Endothelial cell of coronary artery (primary cell): ENCODE data around the gene CFAP68. TPM values are rescaled to one million over a fixed set of nuclear protein-coding genes. Genes with fewer than 3 reads are reported as not detected.

Experiments used
- total RNA-seq: library from RNA; depleted of rRNA; stranded (reverse); fragments of >200 nt; gene quantifications from 2 replicates; pipeline ENCODE4 v1.2.3, GENCODE V29; 2014

Gene CFAP68
- total RNA-seq, result 3.9 and 5.1 TPM in 2 replicates

GRCh38 chr11:111878849-111879636, at the start of gene CFAP68, which contains the start of gene FDXACB1:
TSS of gene CFAP68 (plus strand) at chr11:111879541. CDS start at chr11:111879561, 20 bp downstream.
TSS of gene FDXACB1 (minus strand) at chr11:111879165. CDS start at chr11:111879132, 33 bp downstream.

DNA sequence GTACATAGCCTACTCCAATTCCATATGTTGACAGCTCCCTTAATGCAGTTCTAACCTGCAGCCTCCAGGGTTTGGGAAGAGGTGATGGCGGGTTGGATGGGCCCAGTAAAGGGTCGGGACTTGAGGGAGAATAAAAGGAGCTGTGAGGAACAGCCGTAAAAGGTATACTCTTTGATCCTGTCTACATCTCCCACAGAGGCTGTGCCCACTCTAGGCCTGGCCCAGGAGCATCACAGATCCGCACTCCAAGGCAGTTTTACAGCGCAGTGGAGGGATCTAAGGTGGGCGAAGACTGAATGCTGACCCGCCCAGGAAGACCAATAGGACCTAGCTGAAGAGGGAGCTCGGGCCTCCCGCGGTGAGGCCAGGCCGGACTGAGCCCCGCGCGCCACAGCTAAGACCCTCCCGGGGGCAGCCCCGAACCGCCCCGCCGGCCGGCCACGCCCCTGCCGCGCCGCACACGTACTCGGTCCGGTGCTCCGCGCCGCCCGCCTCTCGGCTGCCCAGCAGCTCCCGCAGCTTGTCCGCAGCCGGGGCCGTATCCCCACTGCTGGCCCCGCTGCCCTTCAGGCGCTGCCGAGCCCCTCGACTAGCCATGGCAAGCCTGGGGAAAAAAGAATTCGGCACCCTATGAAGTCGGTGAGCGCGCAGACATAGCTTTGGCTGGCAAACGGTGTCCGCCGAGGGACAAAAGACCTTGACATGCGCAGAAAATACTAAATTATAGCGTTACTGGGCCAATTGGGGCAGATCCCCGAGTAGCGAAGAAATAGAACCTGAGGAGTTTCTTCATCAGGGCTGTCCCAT, 8.3 kb upstream of the CFAP68 start, which contains the start of gene ALG9:
Gene ALG9, minus strand, starts transcription at position 696 of the 807 bp plus-strand sequence. Its CDS starts 99 bp downstream, at position 597.

GRCh38 chr11:111911563-111912401, 32.4 kb downstream of the CFAP68 start, which contains the start of gene CRYAB:
TSS of gene CRYAB (minus strand) at chr11:111911770. CDS start at chr11:111911724, 46 bp downstream.

GRCh38 chr11:111912535-111912934, 33.2 kb downstream of the CFAP68 start, which contains the start of gene HSPB2:
TSS of gene HSPB2 (plus strand) at chr11:111912734. CDS start at chr11:111912830, 96 bp downstream.

DNA sequence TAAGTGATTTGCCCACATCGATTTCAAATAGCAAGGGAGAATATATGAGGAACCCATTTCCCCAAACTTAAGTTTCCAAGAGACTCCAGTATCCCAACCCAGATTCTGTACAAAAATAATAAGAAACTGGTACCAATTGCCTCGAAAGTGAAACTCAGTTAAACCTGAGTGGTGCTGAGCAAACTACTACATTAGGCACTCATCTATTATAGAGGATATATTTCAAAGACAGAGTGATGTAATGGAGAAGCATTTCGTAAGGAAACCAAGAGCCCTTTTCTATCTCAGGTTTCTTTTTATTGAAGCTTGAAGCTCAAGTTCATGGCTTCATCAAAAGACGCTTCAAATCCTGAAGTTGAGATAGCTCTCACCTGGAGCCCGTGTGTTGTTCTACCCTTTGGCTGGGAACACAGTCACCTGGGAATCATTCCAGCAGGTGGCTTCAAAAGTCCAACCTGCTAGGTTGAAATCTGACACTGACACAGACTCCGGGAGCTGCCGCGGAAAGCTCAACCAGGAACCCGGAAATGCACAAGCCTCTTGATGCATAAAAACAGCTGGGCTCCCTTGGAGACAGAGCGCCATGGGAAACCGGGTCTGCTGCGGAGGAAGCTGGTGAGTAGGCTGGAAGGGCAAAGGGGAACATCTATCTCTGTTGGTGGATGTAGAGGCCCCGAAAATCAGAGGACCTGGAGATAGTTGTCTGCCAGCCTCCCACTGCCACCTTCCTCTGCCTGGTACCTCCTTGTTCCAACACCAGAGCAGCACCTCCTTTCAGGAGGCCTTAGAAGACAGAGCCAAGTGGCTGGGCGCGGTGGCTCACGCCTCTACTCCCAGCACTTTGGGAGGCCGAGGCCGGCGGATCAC, 39.3 kb downstream of the CFAP68 start, which contains the start of gene C11orf52:
Gene C11orf52, plus strand, starts transcription at position 524 of the 867 bp plus-strand sequence. Its CDS starts 60 bp downstream, at position 584.

Other genes with a start within 250 kb of the CFAP68 start
- 35.5 and 35.7 TPM in 2 replicates for gene PPP2R1B, start 113.2 kb upstream of the CFAP68 start, total RNA-seq
- gene ALG9, start 8.0 kb upstream of the CFAP68 start, total RNA-seq, result 22.7 and 24.2 TPM in 2 replicates
- gene FDXACB1, start 376 bp upstream of the CFAP68 start, total RNA-seq, result 2.2 and 2.5 TPM in 2 replicates
- gene CRYAB, start 32.2 kb downstream of the CFAP68 start, total RNA-seq, result 0.18 and 5.7 TPM in 2 replicates
- 0.28 TPM in 1 of 2 replicates, not detected in the other for gene HSPB2, start 33.2 kb downstream of the CFAP68 start, total RNA-seq
- 0.09 TPM in 1 of 2 replicates, not detected in the other for gene C11orf52, start 39.4 kb downstream of the CFAP68 start, total RNA-seq
- 19.4 and 22.6 TPM in 2 replicates for gene DIXDC1, start 57.8 kb downstream of the CFAP68 start, total RNA-seq
- 30.9 and 34.5 TPM in 2 replicates for gene DLAT, start 145.9 kb downstream of the CFAP68 start, total RNA-seq
- gene PIH1D2, start 194.5 kb downstream of the CFAP68 start, total RNA-seq, result 0.38 and 1.2 TPM in 2 replicates
- gene NKAPD1, start 194.8 kb downstream of the CFAP68 start, total RNA-seq, result 17.4 and 21.4 TPM in 2 replicates
- gene TIMM8B, start 207.2 kb downstream of the CFAP68 start, total RNA-seq, result 78.3 and 127 TPM in 2 replicates
- gene SDHD, start 207.3 kb downstream of the CFAP68 start, total RNA-seq, result 117 and 119 TPM in 2 replicates